Lower lobe of right lung (tissue), 2 donors: Measurements from ENCODE around the gene KRT79. TPM values are rescaled to one million over a fixed set of nuclear protein-coding genes. Genes with fewer than 3 reads are reported as not detected.

Source experiments
- ATAC-seq, 2 donors: fragments of 200-7000 bp; cut with Tn5 transposase; one replicate each; pipeline ENCODE4 v1.9.1; 2020 to 2022; ENCODE audit warnings: mild to moderate bottlenecking in 2 of 2, moderate library complexity in 2 of 2
- DNase-seq: peaks from one replicate; pipeline ENCODE4 v3.0.0-alpha.2; 2020
- H3K27ac ChIP-seq: fragments of 200-600 bp; one replicate; pipeline ENCODE4 v1.8.0; 2022
- H3K27me3 ChIP-seq: fragments of 200-600 bp; one replicate; pipeline ENCODE4 v1.8.0; 2022; ENCODE audit warnings: low read depth
- H3K36me3 ChIP-seq: fragments of 200-600 bp; one replicate; pipeline ENCODE4 v1.8.0; 2022; ENCODE audit warnings: mild to moderate bottlenecking
- H3K4me1 ChIP-seq: fragments of 200-600 bp; one replicate; pipeline ENCODE4 v1.8.0; 2022
- H3K4me3 ChIP-seq: fragments of 200-600 bp; one replicate; pipeline ENCODE4 v1.8.0; 2022; ENCODE audit warnings: mild to moderate bottlenecking
- H3K9me3 ChIP-seq: fragments of 200-600 bp; one replicate; pipeline ENCODE4 v1.8.0; 2022
- CTCF ChIP-seq: fragments of 200-600 bp; IDR thresholded peaks from one replicate; pipeline ENCODE4 v1.8.0; 2022; ENCODE audit warnings: antibody characterized with exemption, mild to moderate bottlenecking
- intact Hi-C: fragments of 100-400 bp; cut with DNase I; formaldehyde crosslinking; loops from one replicate; pipeline ENCODE4 v1.11.0; 2022
- total RNA-seq: library from RNA; stranded (reverse); fragmentation: NEBNext Ultra II Directional; extraction: Animal tissue kit (Norgen Biotek cat#: 25700); gene quantifications from one replicate; pipeline ENCODE4 v1.2.1, GENCODE V29; 2021
- donor health status: DM: no; HTN: yes; CAD: no; lungs with severe emphysema.

Gene KRT79
- total RNA-seq, 1 donor from 2014 or later: 3.9 TPM

DNA sequence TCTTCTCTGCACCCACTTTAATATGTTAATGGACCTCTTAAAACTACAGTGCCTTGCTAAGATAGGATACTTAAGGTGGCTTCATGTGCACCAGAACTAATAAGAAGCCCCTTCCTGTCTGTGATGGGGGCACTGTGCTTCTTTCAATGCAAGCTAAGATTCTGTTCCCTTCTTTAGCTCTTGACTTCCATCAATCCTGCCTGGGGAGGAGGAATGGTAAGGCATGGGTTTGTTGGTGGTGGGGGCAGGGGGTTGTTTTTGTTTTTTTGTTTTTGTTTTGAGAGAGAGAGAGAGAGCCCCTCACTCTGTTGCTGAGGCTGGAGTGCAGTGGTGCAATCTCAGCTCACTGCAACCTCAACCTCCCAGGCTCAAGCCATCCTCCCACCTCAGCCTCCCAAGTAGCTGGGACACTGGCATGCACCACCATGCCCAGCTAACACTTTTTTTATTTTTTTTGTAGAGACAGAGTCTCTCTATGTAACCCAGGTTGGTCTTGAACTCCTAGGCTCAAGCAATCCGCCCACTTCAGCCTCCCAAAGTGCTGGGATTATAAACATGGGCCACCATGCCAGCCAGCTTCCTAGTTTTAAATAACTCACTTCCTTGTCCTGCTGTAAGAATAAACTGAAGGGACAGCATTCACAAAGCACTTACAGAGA lies 33.7 kb downstream of the KRT79 start:
- Histone ChIP-seq H3K4me1 (peaks cover 23% of the 10 kb centered on the region), H3K36me3 (no peaks in the 10 kb centered on the region), H3K9me3 (no peaks in the 10 kb centered on the region), H3K4me3 (no peak overlapping the region), H3K27ac (no peak overlapping the region), H3K27me3 (peaks cover 8% of the 10 kb centered on the region)
- DNase-seq: no peak
- no peak for TF ChIP-seq CTCF
- no peak for ATAC-seq
- intact Hi-C loops: no loop called here

- peaks cover 23% of the 10 kb centered on the region for H3K4me1 ChIP-seq
- no peak overlapping the region for H3K4me3 ChIP-seq
- no peaks in the 10 kb centered on the region for H3K36me3 ChIP-seq
- H3K9me3 ChIP-seq: no peaks in the 10 kb centered on the region
- H3K27ac ChIP-seq: no peak overlapping the region
- TF ChIP-seq CTCF: no peak
- intact Hi-C loops: no loop called here
- peaks cover 7% of the 10 kb centered on the region for H3K27me3 ChIP-seq
- ATAC-seq (no peak), DNase-seq (no peak)
Observed at GRCh38 chr12:52799505-52800211, 34.5 kb downstream of the KRT79 start.

DNA sequence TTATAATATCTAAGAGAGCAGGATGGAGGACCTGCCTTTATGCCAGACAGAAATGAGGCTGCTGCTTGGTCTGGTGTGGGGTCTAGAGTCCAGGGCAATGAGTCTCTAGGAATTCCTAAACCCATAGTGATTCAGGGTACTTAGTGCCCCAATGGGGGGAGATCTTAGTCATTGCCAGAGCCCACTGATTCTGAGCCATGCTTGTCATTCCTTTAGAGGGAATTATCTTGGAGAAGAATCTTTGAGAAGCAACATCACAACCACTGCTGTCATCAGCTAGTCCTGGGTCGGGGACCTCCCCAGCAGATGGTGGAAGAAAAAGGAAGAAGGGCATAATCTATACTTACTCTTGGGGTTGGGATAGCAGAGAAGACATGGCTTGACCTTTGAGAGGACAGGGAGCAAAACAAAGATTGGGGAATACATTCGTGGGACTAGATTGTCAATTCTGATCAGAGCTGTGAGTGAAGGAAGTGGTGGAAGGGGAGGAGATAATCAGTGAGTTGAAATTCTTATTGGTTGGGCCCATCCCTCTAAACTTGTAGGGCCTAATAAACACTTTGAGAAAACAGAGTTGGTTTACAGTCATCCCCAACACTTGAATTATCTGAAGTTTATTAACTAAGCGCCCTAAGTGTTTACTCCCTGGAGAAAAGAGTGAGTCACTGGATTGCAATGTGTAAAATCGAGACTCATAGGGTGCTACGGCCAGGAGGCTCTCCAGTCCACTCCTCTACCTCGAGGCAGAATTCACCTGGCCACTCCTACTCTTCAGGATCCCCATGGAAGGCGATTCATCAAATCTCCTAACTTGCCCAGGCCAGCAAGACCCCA lies 35.2 kb downstream of the KRT79 start:
- intact Hi-C loops: no loop called here
- ATAC-seq (peak; percentile 83 to 89), DNase-seq (no peak)
- Histone ChIP-seq H3K4me1 (peaks cover 23% of the 10 kb centered on the region), H3K36me3 (no peaks in the 10 kb centered on the region), H3K27ac (no peak overlapping the region), H3K9me3 (no peaks in the 10 kb centered on the region), H3K4me3 (no peak overlapping the region), H3K27me3 (peaks cover 12% of the 10 kb centered on the region)
- no peak for TF ChIP-seq CTCF

- no peak for TF ChIP-seq CTCF
- Histone ChIP-seq H3K9me3 (no peaks in the 10 kb centered on the region), H3K4me3 (no peak overlapping the region), H3K27me3 (peaks cover 16% of the 10 kb centered on the region), H3K4me1 (peaks cover 23% of the 10 kb centered on the region), H3K36me3 (no peaks in the 10 kb centered on the region), H3K27ac (no peak overlapping the region)
- intact Hi-C loops: no loop called here
- DNase-seq (no peak), ATAC-seq (no peak)
Observed at GRCh38 chr12:52798003-52798670, 36.0 kb downstream of the KRT79 start.

GRCh38 chr12:52797529-52797894 lies 36.6 kb downstream of the KRT79 start:
- no peak for TF ChIP-seq CTCF
- Histone ChIP-seq H3K4me3 (no peak overlapping the region), H3K9me3 (no peaks in the 10 kb centered on the region), H3K27me3 (peaks cover 23% of the 10 kb centered on the region), H3K4me1 (peaks cover 23% of the 10 kb centered on the region), H3K36me3 (no peaks in the 10 kb centered on the region), H3K27ac (no peak overlapping the region)
- no peak for ATAC-seq
- no peak for DNase-seq
- intact Hi-C loops: no loop called here
